NCI-H1417 (cell line): ENCODE results near the gene MYLIP.
"Not testable (repeated sequence)": the region's sequence is repeated elsewhere in the genome, so short reads cannot be mapped to it uniquely, and the experiment has no call there.

Experiments used
- DNase-seq, 3 experiments: peaks; one replicate each; lab custom pipeline; 2025; lab: John Stamatoyannopoulos, UW

Gene MYLIP

GRCh38 chr6:16173167-16173940 lies 44.5 kb downstream of the MYLIP start:
- no peak for DNase-seq

DNA sequence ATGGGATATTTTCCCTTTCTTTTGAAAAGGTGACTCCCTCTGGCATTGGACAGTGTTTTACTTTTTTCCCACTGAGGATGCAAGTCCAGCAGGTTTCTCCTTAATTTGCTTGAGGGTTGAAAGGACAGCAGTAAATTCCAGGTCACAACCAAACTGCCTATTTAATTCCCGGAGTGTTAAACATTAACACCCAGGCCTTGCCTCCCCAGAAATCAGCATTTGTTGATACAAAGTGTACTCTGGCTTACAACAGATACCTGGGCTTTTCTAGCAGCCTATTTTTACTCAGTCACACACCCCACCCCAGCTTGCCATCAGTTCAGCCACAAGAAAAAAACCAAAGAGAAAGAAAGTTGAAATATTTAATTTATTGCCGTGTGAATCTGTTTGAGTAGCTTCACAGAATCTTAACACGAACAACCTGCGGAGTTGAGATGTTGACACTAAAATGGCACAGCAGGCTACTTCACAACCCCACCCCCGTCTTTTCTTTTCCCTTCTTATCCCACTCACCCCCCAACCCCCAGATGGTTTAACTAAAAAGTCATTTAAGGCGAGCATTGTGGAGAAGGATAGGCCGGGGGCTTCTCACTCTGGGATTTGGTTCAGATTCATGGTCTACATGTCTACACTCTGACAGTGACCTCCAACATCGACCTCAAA lies 45.7 kb downstream of the MYLIP start:
- DNase-seq: no peak

DNA sequence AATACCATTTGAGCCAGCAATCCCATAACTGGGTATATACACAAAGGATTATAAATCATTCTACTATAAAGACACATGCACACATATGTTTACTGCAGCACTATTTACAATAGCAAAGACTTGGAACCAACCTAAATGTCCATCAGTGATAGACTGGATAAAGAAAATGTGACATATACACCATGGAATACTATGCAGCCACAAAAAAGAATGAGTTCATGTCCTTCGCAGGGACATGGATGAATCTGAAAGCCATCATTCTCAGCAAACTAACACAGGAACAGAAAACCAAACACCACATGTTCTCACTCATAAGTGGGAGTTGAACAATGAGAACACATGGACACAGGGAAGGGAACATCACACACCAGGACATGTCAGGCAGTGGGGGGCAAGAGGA lies 47.7 kb downstream of the MYLIP start:
- not testable (repeated sequence) for DNase-seq

DNA sequence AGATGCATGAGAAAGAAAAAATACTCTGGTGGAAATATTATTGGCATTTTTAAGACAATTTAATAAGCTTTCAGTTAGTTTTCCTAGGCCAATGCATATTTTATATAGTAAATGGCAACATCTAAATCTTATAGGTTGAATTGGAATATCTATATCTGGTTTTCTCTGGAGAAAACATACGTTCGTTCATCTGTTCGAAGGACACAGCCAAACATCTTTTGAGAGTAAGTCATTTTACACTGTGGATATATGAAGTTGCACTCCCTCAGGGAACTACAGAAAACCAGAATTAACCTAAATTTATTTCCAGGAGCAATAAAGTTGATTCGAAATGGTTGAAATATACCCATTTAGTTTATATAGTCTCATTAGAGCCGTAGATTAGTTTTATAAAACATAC lies 49.0 kb downstream of the MYLIP start:
- no peak for DNase-seq

- DNase-seq: no peak
Observed at GRCh38 chr6:16178351-16178750, 49.5 kb downstream of the MYLIP start.

DNA sequence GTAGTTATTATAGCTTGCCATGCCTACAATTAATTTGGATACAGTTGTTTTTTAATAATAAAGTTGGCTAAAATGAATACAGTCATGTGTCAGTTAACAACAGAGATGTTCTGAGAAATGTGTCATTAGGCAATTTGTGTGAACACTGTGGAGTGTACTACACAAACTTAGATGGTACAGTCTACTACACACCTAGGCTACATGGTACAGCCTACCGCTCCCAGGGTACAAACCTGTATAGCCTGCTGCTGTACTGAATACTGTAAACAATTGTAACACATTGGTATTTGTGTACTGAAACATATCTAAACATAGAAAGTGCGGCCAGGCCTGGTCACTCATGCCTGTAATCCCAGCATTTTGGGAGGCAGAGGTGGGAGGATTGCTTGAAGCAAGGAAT lies 50.2 kb downstream of the MYLIP start:
- no peak for DNase-seq

GRCh38 chr6:16179970-16180431 lies 51.1 kb downstream of the MYLIP start:
- no peak for DNase-seq

DNA sequence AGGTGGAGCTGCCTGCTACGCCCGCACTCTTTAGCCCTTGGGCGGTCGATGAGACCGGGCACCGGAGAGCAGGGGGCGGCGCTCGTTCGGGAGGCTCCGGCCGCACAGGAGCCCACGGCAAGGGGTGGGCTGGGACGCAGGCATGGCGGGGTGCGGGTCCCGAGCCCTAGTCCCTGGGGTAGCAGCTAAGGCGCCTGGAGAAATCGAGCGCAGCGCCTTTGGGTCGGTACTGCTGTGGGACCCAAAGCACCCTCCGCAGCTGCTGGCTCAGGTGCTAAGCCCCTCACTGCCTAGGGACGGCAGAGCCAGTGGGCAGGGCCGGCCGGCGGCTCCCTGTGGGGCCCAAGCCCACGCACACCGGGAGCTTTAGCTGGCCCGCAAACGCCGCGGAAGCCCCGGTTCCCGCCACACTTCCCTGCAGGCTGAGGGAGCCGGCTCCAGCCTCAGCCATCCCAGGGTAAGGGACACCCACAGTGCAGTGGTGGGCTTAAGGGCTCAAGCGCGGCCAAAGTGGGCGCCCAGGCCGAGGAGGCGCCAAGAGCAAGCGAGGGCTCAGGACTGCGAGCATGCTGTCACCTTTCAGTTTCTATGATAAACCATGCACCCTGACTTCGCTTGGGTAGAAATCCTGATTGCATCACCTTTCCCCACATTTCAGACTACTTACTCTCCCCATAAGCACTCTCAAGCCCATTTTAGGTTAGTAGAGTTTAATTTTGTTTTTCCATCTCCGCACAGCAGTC lies 52.0 kb downstream of the MYLIP start:
- no peak for DNase-seq

DNA sequence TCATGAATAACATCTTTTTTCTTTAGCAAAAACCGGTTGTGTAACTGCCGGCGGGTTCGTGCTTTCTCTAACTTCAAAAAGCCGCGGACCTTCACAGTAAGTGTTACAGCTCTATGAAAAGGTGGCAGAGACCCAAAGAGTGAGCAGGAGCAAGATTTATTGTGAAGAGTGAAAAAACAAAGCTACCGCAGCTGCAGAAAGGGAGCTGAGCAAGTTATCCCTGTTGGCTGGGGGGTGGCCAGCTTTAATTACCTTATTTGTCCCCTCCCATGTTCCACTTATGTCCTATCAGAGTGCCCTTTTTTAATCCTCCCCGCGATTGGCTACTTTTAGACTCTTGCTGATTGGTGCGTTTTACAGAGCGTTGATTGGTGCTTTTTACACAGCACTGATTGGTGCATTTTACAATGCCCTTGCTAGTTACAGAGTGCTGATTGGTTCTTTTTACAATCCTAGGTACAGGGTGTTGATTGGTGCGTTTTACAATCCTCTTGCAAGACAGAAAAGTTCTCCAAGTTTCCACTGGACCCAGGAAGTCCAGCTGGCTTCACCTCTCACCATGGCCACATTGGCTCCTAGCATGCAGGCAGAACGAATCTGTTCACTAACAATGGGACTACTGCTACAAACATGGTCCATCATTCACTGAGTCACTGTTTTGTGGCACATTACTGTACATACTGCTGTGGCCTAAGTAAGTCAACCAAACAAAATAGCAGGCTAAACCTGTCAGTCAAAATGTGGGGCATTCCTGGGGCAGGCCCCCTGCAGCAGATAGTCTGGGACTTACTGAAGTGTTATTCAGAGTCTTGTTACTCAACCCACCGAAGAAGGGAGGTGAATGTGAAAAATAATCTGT lies 52.8 kb downstream of the MYLIP start:
- DNase-seq: no peak

DNA sequence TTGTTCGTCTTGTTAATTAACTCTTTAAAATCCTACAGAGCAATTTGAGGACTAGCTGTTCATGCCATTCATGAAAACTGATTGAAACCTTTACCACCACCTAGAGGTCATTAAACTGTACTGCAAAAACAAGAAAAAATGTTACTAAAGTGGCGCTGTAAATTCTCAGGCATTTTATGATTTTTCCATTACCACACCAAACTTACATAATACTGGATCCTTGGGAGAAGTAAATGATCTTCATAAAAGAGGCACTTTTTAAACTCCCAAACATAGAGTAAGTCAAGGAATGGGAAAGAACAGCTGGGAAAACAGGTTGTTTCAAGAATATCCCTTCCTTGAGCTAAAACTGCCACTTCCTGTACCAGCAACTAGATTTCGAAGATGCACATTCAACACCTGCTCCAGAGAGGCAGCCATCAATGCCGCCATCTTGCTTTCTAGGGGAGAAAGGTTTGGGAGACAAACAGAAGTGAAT lies 54.3 kb downstream of the MYLIP start:
- DNase-seq: peak in 2 of 3 experiments; percentile 24 to 65

DNA sequence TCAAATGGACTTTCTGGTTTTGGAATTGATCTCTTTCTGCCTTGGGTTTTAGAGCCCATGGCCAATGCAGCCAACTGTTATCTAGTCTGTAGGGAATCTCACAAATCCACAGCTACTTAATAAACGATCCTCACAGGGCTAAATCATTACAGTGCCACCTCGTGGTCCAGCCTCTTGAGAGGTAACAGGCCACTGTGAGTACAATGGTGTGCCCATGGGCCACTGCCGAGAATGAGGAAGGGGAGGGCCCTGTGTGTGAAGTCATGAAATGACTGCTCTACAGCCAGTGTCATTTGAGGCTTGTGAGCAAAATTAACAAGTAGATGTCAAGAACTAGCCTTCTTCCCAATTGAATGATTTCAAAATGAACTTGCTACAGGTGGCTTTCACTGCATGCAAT lies 55.2 kb downstream of the MYLIP start:
- peak in 2 of 3 experiments; percentile 30 to 45 for DNase-seq

DNA sequence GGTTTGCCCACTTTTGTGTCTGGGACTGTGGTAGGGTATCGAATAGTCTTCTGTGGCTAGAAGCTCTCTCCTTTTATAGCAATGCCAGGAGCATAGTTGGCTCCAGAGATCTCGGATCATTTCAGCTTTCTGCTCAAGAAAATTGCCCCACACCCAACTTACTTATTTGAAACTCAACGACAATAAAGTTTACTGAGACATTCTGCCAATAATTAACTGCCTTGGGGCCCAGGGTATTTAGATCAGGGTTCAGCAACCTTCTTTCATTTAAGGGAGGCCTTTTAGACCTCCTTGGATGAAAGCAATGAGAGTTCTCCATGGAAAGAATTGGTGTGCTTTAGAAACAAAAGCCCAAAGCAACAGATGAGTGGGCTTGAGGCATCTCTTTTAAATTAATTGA lies 55.7 kb downstream of the MYLIP start:
- DNase-seq: no peak

- no peak for DNase-seq
Observed at GRCh38 chr6:16187176-16187575, 58.3 kb downstream of the MYLIP start.

- peak in 1 of 3 experiments; percentile 50 for DNase-seq
Observed at GRCh38 chr6:16190214-16190613, 61.3 kb downstream of the MYLIP start.

GRCh38 chr6:16196260-16196983 lies 67.5 kb downstream of the MYLIP start:
- DNase-seq: no peak

- no peak for DNase-seq
Observed at GRCh38 chr6:16196984-16197546, 68.2 kb downstream of the MYLIP start.
